HG02938 (cell line): Measurements from ENCODE around the gene MRPS31.
"Not testable (repeated sequence)": the region's sequence is repeated elsewhere in the genome, so short reads cannot be mapped to it uniquely, and the experiment has no call there.

Experiments
- ATAC-seq: cut with Tn5 transposase; IDR thresholded peaks from one replicate; pipeline ENCODE4 v1.9.1; 2021; ENCODE audit warnings: mild to moderate bottlenecking, moderate library complexity; ENCODE audit not compliant: unreplicated experiment

MRPS31 gene

GRCh38 chr13:40789275-40790153, 18.5 kb upstream of the MRPS31 start, which contains the start of gene SLC25A15:
Gene SLC25A15, plus strand, starts transcription at chr13:40789611. Its CDS starts 3,616 bp downstream, at chr13:40793227.
- ATAC-seq: peak; percentile 44

GRCh38 chr13:40788540-40789274, 17.7 kb upstream of the MRPS31 start:
- not testable (repeated sequence) for ATAC-seq

GRCh38 chr13:40787062-40787461, 16.1 kb upstream of the MRPS31 start:
- no peak for ATAC-seq

GRCh38 chr13:40786568-40786996, 15.6 kb upstream of the MRPS31 start:
- ATAC-seq: no peak

GRCh38 chr13:40784540-40784939, 13.6 kb upstream of the MRPS31 start:
- ATAC-seq: no peak

- not testable (repeated sequence) for ATAC-seq
These were observed 12.0 kb upstream of the MRPS31 start for GRCh38 chr13:40782971-40783370.

- ATAC-seq: no peak
These were observed 10.7 kb upstream of the MRPS31 start for GRCh38 chr13:40781717-40782116.

- ATAC-seq: no peak
These were observed 9.9 kb upstream of the MRPS31 start for GRCh38 chr13:40780822-40781401.

- ATAC-seq: no peak
These were observed 8.9 kb upstream of the MRPS31 start for GRCh38 chr13:40779796-40780285.

GRCh38 chr13:40779049-40779448, 8.1 kb upstream of the MRPS31 start:
- no peak for ATAC-seq

GRCh38 chr13:40777809-40778175, 6.8 kb upstream of the MRPS31 start:
- peak; percentile 14 for ATAC-seq

GRCh38 chr13:40777166-40777808, 6.3 kb upstream of the MRPS31 start:
- peak; percentile 88 for ATAC-seq

- ATAC-seq: peak; percentile 35
These were observed 5.7 kb upstream of the MRPS31 start for GRCh38 chr13:40776681-40777165.

- ATAC-seq: no peak
These were observed 5.2 kb upstream of the MRPS31 start for GRCh38 chr13:40776232-40776631.

- ATAC-seq: no peak
These were observed 3.7 kb upstream of the MRPS31 start for GRCh38 chr13:40774672-40775071.

- no peak for ATAC-seq
These were observed 1.9 kb upstream of the MRPS31 start for GRCh38 chr13:40772765-40773473.

- no peak for ATAC-seq
These were observed 419 bp downstream of the MRPS31 start for GRCh38 chr13:40770609-40770933.

- no peak for ATAC-seq
These were observed 1.0 kb downstream of the MRPS31 start for GRCh38 chr13:40769970-40770369.

- ATAC-seq: no peak
These were observed 5.4 kb downstream of the MRPS31 start for GRCh38 chr13:40765602-40766001.
